HL-60 (cell line): ENCODE measurements around the gene UBXN10.

Source experiments
- CTCF ChIP-seq: IDR thresholded peaks from one replicate; pipeline ENCODE4 v1.5.1; 2011; ENCODE audit warnings: low read length, control low read depth, inconsistent platforms; ENCODE audit not compliant: insufficient read depth
- GABPA ChIP-seq: IDR thresholded peaks from 2 replicates; pipeline ENCODE4 v1.6.1; 2012; ENCODE audit warnings: low read depth
- POLR2AphosphoS5 ChIP-seq: IDR thresholded peaks from 2 replicates; pipeline ENCODE4 v1.6.1; 2012; ENCODE audit warnings: low read depth

- TF ChIP-seq GABPA (no peak), CTCF (no peak), POLR2AphosphoS5 (no peak)
These were observed 2.2 kb upstream of the UBXN10 start for GRCh38 chr1:20183616-20184271.
